SU-DHL-6 (cell line): Measurements from ENCODE around the gene SNX3.

Source experiments
- H2AFZ ChIP-seq: fragments of 200-600 bp; sonication (generic); 2 replicates; pipeline ENCODE4 v1.6.1; 2014; ENCODE audit warnings: low read depth, mild to moderate bottlenecking, moderate library complexity, mixed read lengths, antibody characterized with exemption, low read length; ENCODE audit not compliant: severe bottlenecking
- H3F3A ChIP-seq: fragments of 200-600 bp; shearing (Covaris generic); 2 replicates; pipeline ENCODE4 v1.6.0; 2016; ENCODE audit warnings: antibody characterized with exemption, mild to moderate bottlenecking; ENCODE audit not compliant: insufficient read depth
- H3K27ac ChIP-seq: fragments of 200-600 bp; sonication (generic); 2 replicates; pipeline ENCODE4 v1.5.1; 2016; ENCODE audit warnings: low read depth, mild to moderate bottlenecking, low read length, moderate library complexity, mixed read lengths
- H3K27me3 ChIP-seq: fragments of 200-600 bp; sonication (generic), shearing (Covaris generic); 2 replicates; pipeline ENCODE4 v1.6.0; 2014; ENCODE audit warnings: mild to moderate bottlenecking, low read length
- H3K36me3 ChIP-seq: fragments of 200-600 bp; sonication (generic); 2 replicates; pipeline ENCODE4 v1.6.1; 2014; ENCODE audit warnings: mild to moderate bottlenecking, low read length, mixed read lengths
- H3K4me2 ChIP-seq: fragments of 300-600, 200-600 bp; shearing (Covaris generic), sonication (generic); 2 replicates; pipeline ENCODE4 v1.6.0; 2014; ENCODE audit warnings: low read length, low read depth, mild to moderate bottlenecking; ENCODE audit not compliant: poor library complexity, severe bottlenecking
- H3K4me3 ChIP-seq: fragments of 200-600 bp; sonication (generic); 2 replicates; pipeline ENCODE4 v1.5.1; 2014; ENCODE audit warnings: antibody characterized with exemption, low read length, mild to moderate bottlenecking, mixed read lengths; ENCODE audit not compliant: insufficient read depth, poor library complexity, severe bottlenecking
- H3K79me2 ChIP-seq: fragments of 200-600 bp; sonication (generic); 2 replicates; pipeline ENCODE4 v1.6.1; 2014; ENCODE audit warnings: mild to moderate bottlenecking, low read length, moderate library complexity; ENCODE audit not compliant: insufficient read depth
- H3K9ac ChIP-seq: fragments of 200-600 bp; sonication (generic); 2 replicates; pipeline ENCODE4 v1.7.0; 2014; ENCODE audit warnings: mild to moderate bottlenecking, low read length
- H3K9me2 ChIP-seq: fragments of 200-600 bp; sonication (generic); replicated peaks from 2 replicates; pipeline ENCODE4 v1.6.1; 2014; ENCODE audit warnings: low read length; ENCODE audit not compliant: insufficient read depth
- H3K9me3 ChIP-seq: fragments of 200-600 bp; sonication (generic); 2 replicates; pipeline ENCODE4 v1.6.1; 2014; ENCODE audit warnings: low read length, mixed read lengths; ENCODE audit not compliant: insufficient read depth
- H4K20me1 ChIP-seq: fragments of 200-600 bp; sonication (generic); 2 replicates; pipeline ENCODE4 v1.6.1; 2014; ENCODE audit warnings: low read depth, mild to moderate bottlenecking, antibody characterized with exemption, low read length, moderate library complexity, mixed read lengths
- CTCF ChIP-seq: fragments of 200-600 bp; sonication (generic); IDR thresholded peaks from one replicate; pipeline ENCODE4 v1.5.1; 2017; ENCODE audit warnings: antibody characterized with exemption, mild to moderate bottlenecking, low read length, moderate library complexity; ENCODE audit not compliant: insufficient read depth, poor library complexity, severe bottlenecking
- EZH2phosphoT487 ChIP-seq: fragments of 200-600 bp; sonication (generic), shearing (Covaris generic); conservative IDR thresholded peaks from 2 replicates; pipeline ENCODE4 v1.6.1; 2018; ENCODE audit warnings: mild to moderate bottlenecking, antibody characterized with exemption, low read length, moderate library complexity, mixed read lengths

The SNX3 gene

GRCh38 chr6:108166664-108167448 lies 94.0 kb downstream of the SNX3 start:
- no peaks in the 10 kb centered on the region for H4K20me1 ChIP-seq
- H3K9ac ChIP-seq, result no peak overlapping the region
- H3K36me3 ChIP-seq, result no peaks in the 10 kb centered on the region
- H3K4me3 ChIP-seq, result no peak overlapping the region
- H2AFZ ChIP-seq, result no peak overlapping the region
- no peaks in the 10 kb centered on the region for H3K79me2 ChIP-seq
- H3K4me2 ChIP-seq, result no peak overlapping the region
- H3K9me3 ChIP-seq, result no peaks in the 10 kb centered on the region
- H3K9me2 ChIP-seq, result no peaks in the 10 kb centered on the region
- H3K27ac ChIP-seq, result no peak overlapping the region
- TF ChIP-seq EZH2phosphoT487 (no peak), CTCF (no peak)
- no peaks in the 10 kb centered on the region for H3F3A ChIP-seq
- no peaks in the 10 kb centered on the region for H3K27me3 ChIP-seq

- Histone ChIP-seq H3F3A (no peaks in the 10 kb centered on the region), H3K9ac (no peak within 1 kb of the TSS), H3K9me3 (no peaks in the 10 kb centered on the region), H3K79me2 (no peaks in the 10 kb centered on the region), H3K4me2 (no peak within 1 kb of the TSS), H3K27me3 (no peaks in the 10 kb centered on the region), H2AFZ (no peak within 1 kb of the TSS), H3K36me3 (no peaks in the 10 kb centered on the region), H3K27ac (no peak within 1 kb of the TSS), H3K4me3 (no peak within 1 kb of the TSS), H3K9me2 (no peaks in the 10 kb centered on the region), H4K20me1 (no peaks in the 10 kb centered on the region)
- TF ChIP-seq EZH2phosphoT487, result no peak
- TF ChIP-seq CTCF, result no peak
Measured at GRCh38 chr6:108165714-108166663, 94.9 kb downstream of the SNX3 start, which contains the start of gene NR2E1. NR2E1 (plus strand) TSS chr6:108166022; CDS start chr6:108166766, 744 bp downstream.

- H2AFZ ChIP-seq, result no peak overlapping the region
- no peaks in the 10 kb centered on the region for H4K20me1 ChIP-seq
- H3K9ac ChIP-seq, result no peak overlapping the region
- H3K9me2 ChIP-seq, result no peaks in the 10 kb centered on the region
- no peaks in the 10 kb centered on the region for H3K9me3 ChIP-seq
- no peak overlapping the region for H3K27ac ChIP-seq
- no peaks in the 10 kb centered on the region for H3K36me3 ChIP-seq
- no peak overlapping the region for H3K4me2 ChIP-seq
- H3F3A ChIP-seq, result no peaks in the 10 kb centered on the region
- no peaks in the 10 kb centered on the region for H3K27me3 ChIP-seq
- TF ChIP-seq CTCF, result no peak
- no peak for TF ChIP-seq EZH2phosphoT487
- no peaks in the 10 kb centered on the region for H3K79me2 ChIP-seq
- H3K4me3 ChIP-seq, result no peak overlapping the region
Measured at GRCh38 chr6:108164815-108165706, 95.8 kb downstream of the SNX3 start.
